ENCODE measurements around the gene GRM8. TPM values are rescaled to one million over a fixed set of nuclear protein-coding genes. Genes with fewer than 3 reads are reported as not detected.

GRM8 gene
- total RNA-seq, 1 experiment from 2014 or later: not detected

- intact Hi-C loops (cut with micrococcal nuclease; ENCODE audit: unreplicated experiment): no loop called here
- POLR2A ChIA-PET: no interaction called here
- DNase-seq (ENCODE audit: low read depth, low spot score): no peak
- Histone ChIP-seq H3K27me3 (ENCODE audit: control insufficient read depth, insufficient read depth, low read length) (no peaks in the 10 kb centered on the region), H3K27ac (ENCODE audit: low read length) (no peak overlapping the region), H3K9me3 (ENCODE audit: control insufficient read depth, insufficient read depth, low read depth, low read length) (no peaks in the 10 kb centered on the region), H3K36me3 (ENCODE audit: control insufficient read depth, insufficient read depth, low read length) (no peaks in the 10 kb centered on the region), H3K4me1 (ENCODE audit: control insufficient read depth, insufficient read depth, low read length) (no peaks in the 10 kb centered on the region), H3K4me3 (ENCODE audit: low read depth in 2 of 2, low read length in 2 of 2) (no peak overlapping the region)
- ATAC-seq: no peak
- CTCF ChIA-PET: no interaction called here
- TF ChIP-seq POLR2AphosphoS5 (IDR thresholded peaks at IDR 0.05; ENCODE audit: low read depth, low read length) (no peak), TCF7L2 (IDR thresholded peaks at IDR 0.05; ENCODE audit: low read depth, low read length) (no peak), REST (IDR thresholded peaks at IDR 0.05; ENCODE audit: insufficient read depth in 1 of 2, low read depth in 2 of 2, low read length in 1 of 2) (no peak), CTCF (IDR thresholded peaks at IDR 0.05) (no peak), SIN3A (IDR thresholded peaks at IDR 0.05; ENCODE audit: borderline replicate concordance, insufficient read depth, low read depth, low read length) (no peak)
- BruUV-seq (replicated peaks): no TSS peak
- in situ Hi-C loops (cut with HindIII; ENCODE audit: low pct_unique_long_range_greater_than_20kb, low sequenced_read_pairs): no loop called here
Measured at GRCh38 chr7:127135871-127136485, 116.8 kb downstream of the GRM8 start.

- in situ Hi-C loops (cut with HindIII; ENCODE audit: low pct_unique_long_range_greater_than_20kb, low sequenced_read_pairs): no loop called here
- POLR2A ChIA-PET: no interaction called here
- H3K27me3 ChIP-seq (ENCODE audit: control insufficient read depth, insufficient read depth, low read length): no peaks in the 10 kb centered on the region
- intact Hi-C loops (cut with micrococcal nuclease; ENCODE audit: unreplicated experiment): no loop called here
- no peak overlapping the region for H3K4me3 ChIP-seq (ENCODE audit: low read depth in 2 of 2, low read length in 2 of 2)
- no peaks in the 10 kb centered on the region for H3K36me3 ChIP-seq (ENCODE audit: control insufficient read depth, insufficient read depth, low read length)
- no peaks in the 10 kb centered on the region for H3K4me1 ChIP-seq (ENCODE audit: control insufficient read depth, insufficient read depth, low read length)
- CTCF ChIA-PET: no interaction called here
- no peak for DNase-seq (ENCODE audit: low read depth, low spot score)
- no TSS peak for BruUV-seq (replicated peaks)
- TF ChIP-seq REST (IDR thresholded peaks at IDR 0.05; ENCODE audit: insufficient read depth in 1 of 2, low read depth in 2 of 2, low read length in 1 of 2): no peak
- no peak for TF ChIP-seq CTCF (IDR thresholded peaks at IDR 0.05)
- TF ChIP-seq POLR2AphosphoS5 (IDR thresholded peaks at IDR 0.05; ENCODE audit: low read depth, low read length): no peak
- no peak for TF ChIP-seq TCF7L2 (IDR thresholded peaks at IDR 0.05; ENCODE audit: low read depth, low read length)
- TF ChIP-seq SIN3A (IDR thresholded peaks at IDR 0.05; ENCODE audit: borderline replicate concordance, insufficient read depth, low read depth, low read length): no peak
- H3K27ac ChIP-seq (ENCODE audit: low read length): no peak overlapping the region
- H3K9me3 ChIP-seq (ENCODE audit: control insufficient read depth, insufficient read depth, low read depth, low read length): no peaks in the 10 kb centered on the region
- ATAC-seq: no peak
Measured at GRCh38 chr7:127123220-127123619, 129.5 kb downstream of the GRM8 start.
